KMS-11 (cell line): Measurements from ENCODE around the gene RAB40C.

Source experiments
- H2AFZ ChIP-seq: fragments of 200-600 bp; sonication (generic); 2 replicates; pipeline ENCODE4 v1.6.1; 2016; ENCODE audit warnings: antibody characterized with exemption, mixed run types, low read depth
- H3K27ac ChIP-seq: fragments of 200-600 bp; sonication (generic); 2 replicates; pipeline ENCODE4 v1.6.1; 2016; ENCODE audit warnings: mild to moderate bottlenecking, mixed run types
- H3K27me3 ChIP-seq: fragments of 200-600 bp; sonication (generic); 2 replicates; pipeline ENCODE4 v1.6.1; 2017; ENCODE audit warnings: mild to moderate bottlenecking, low read depth, mixed run types, moderate library complexity; ENCODE audit not compliant: insufficient read depth
- H3K36me3 ChIP-seq: fragments of 200-600 bp; sonication (generic); 2 replicates; pipeline ENCODE4 v1.6.1; 2017; ENCODE audit warnings: mild to moderate bottlenecking, mixed run types; ENCODE audit not compliant: insufficient read depth
- H3K4me1 ChIP-seq: fragments of 200-600 bp; sonication (generic); 2 replicates; pipeline ENCODE4 v1.6.1; 2016; ENCODE audit warnings: mild to moderate bottlenecking, low read depth, mixed run types; ENCODE audit not compliant: poor library complexity, severe bottlenecking
- H3K4me2 ChIP-seq: fragments of 200-600 bp; sonication (generic); 2 replicates; pipeline ENCODE4 v1.7.0; 2016; ENCODE audit warnings: mild to moderate bottlenecking, mixed run types
- H3K4me3 ChIP-seq: fragments of 200-600 bp; sonication (generic); IDR thresholded peaks from 2 replicates; pipeline ENCODE4 v1.6.1; 2017; ENCODE audit warnings: low read depth, low read length, mixed read lengths; ENCODE audit not compliant: insufficient read depth
- H3K79me2 ChIP-seq: fragments of 200-600 bp; sonication (generic); 2 replicates; pipeline ENCODE4 v1.6.1; 2016; ENCODE audit warnings: low read depth, mixed run types; ENCODE audit not compliant: insufficient read depth
- H3K9ac ChIP-seq: fragments of 200-600 bp; sonication (generic); 2 replicates; pipeline ENCODE4 v1.6.1; 2016; ENCODE audit warnings: mild to moderate bottlenecking, mixed run types
- H4K20me1 ChIP-seq: fragments of 200-600 bp; sonication (generic); 2 replicates; pipeline ENCODE4 v1.6.1; 2016; ENCODE audit warnings: mild to moderate bottlenecking, mixed run types; ENCODE audit not compliant: insufficient read depth
- TF ChIP-seq, protein P1 (sequence below): fragments of 200-600 bp; sonication (generic); conservative IDR thresholded peaks from 2 replicates; pipeline ENCODE4 v1.6.1; 2017; ENCODE audit warnings: low read depth, mild to moderate bottlenecking, antibody characterized with exemption, low read length, moderate library complexity, mixed read lengths

Gene RAB40C

DNA sequence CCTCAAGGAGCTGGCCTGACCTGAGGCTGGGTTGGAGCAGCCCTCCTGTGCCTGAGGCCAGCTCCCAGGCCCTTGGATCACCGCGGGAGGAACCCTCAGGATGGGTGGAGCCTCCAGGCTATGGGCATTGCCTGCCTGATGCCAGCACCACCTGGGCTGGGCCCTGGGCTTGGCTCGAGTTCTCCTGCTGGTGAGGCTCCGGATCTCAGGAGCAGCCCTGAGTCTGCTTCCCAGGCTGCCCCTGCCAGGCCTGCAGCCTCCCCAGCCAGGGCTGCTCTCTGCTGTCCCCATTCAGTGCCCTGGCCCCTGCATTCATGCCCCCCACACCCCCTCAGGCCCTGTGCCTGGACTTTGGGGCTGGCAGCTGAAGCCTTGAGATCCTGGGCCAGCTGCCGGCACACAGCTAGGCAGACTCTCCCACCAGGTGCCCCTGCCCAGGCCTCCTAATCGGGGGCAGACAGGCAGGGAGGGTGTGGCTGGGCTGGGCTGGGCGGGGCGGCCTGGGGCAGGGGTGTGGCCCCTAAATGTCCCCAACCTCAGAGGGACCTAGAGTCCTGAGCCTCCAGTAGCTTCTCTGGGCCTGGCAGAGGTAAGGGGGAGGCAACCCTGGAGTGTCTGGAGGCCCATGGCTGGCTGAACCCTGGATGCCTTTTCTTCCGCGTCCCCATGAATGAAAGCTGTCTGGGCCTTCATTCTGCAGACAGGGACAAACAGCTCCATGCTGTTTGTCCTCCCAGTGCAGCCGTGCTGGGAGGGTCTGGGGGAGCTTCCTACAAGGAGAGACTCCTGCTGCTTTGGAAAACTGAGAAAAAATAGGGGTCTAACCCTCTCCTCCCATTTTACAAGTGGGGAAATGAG lies 21.2 kb upstream of the RAB40C start:
- Histone ChIP-seq H2AFZ (peak overlapping the region; percentile 56; the same call in 1 of the 2 replicates), H3K27me3 (no peaks in the 10 kb centered on the region), H3K79me2 (peaks cover 9% of the 10 kb centered on the region; the same call in 1 of the 2 replicates), H4K20me1 (no peaks in the 10 kb centered on the region), H3K4me1 (peaks cover 30% of the 10 kb centered on the region), H3K4me2 (peak overlapping the region; percentile 62), H3K4me3 (no peak overlapping the region), H3K9ac (peak overlapping the region; percentile 55; the same call in 1 of the 2 replicates), H3K27ac (no peak overlapping the region), H3K36me3 (no peaks in the 10 kb centered on the region)
- TF ChIP-seq, protein P1, sequence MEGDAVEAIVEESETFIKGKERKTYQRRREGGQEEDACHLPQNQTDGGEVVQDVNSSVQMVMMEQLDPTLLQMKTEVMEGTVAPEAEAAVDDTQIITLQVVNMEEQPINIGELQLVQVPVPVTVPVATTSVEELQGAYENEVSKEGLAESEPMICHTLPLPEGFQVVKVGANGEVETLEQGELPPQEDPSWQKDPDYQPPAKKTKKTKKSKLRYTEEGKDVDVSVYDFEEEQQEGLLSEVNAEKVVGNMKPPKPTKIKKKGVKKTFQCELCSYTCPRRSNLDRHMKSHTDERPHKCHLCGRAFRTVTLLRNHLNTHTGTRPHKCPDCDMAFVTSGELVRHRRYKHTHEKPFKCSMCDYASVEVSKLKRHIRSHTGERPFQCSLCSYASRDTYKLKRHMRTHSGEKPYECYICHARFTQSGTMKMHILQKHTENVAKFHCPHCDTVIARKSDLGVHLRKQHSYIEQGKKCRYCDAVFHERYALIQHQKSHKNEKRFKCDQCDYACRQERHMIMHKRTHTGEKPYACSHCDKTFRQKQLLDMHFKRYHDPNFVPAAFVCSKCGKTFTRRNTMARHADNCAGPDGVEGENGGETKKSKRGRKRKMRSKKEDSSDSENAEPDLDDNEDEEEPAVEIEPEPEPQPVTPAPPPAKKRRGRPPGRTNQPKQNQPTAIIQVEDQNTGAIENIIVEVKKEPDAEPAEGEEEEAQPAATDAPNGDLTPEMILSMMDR = no peak

DNA sequence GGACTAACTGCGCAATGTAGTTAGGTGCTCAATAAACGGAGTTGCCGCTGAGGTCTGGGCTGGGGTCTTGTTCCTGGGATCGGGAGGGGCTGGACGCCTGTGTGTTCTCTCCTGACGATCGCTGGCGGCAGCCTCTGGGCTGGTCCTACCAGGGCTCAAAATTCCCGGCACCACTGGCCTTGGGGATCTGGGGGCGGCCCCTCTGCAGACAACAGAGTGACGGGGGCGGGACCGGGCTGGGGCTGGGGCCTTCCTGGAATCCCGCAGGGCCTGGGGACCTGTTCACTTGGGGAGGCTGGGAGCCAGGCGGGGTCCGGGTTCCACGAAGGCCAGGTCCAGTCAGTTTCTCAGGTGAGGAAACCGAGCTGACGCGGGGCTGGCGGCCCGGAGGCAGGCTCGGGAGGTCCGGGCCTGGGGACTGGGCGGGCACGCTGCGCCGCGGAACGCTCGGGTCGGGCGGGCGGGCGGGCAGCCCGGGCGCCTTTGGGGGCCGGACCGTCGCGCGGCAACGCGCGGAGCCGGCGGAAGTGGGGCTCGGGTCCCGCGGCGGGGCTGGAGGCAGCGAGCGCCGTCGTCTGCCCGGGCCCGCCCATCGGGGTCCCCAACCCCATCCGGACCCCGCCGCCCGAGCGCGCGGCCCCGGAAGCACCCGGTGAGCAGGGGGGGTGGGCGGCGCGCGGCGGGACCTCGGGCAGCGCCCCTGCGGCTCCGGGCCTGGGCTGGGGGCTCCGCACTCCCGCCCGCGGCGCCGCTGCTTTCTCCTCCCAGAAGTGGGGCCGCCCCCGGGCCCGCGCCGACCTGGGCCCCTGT lies 20.2 kb upstream of the RAB40C start, which contains the start of gene PIGQ:
TSS of gene PIGQ (plus strand) at position 524 of the 810 bp plus-strand sequence. CDS start 4,107 bp downstream, outside the sequence.
- Histone ChIP-seq H3K36me3 (no peaks in the 10 kb centered on the region), H3K79me2 (peaks cover 9% of the 10 kb centered on the region; the same call in 1 of the 2 replicates), H4K20me1 (no peaks in the 10 kb centered on the region), H2AFZ (peak within 1 kb of the TSS; percentile 56), H3K9ac (peak within 1 kb of the TSS; percentile 75), H3K4me3 (no peak within 1 kb of the TSS), H3K27ac (peak within 1 kb of the TSS; percentile 34; the same call in 1 of the 2 replicates), H3K27me3 (no peaks in the 10 kb centered on the region), H3K4me1 (peaks cover 30% of the 10 kb centered on the region), H3K4me2 (peak within 1 kb of the TSS; percentile 67)
- TF ChIP-seq, protein P1 = no peak

DNA sequence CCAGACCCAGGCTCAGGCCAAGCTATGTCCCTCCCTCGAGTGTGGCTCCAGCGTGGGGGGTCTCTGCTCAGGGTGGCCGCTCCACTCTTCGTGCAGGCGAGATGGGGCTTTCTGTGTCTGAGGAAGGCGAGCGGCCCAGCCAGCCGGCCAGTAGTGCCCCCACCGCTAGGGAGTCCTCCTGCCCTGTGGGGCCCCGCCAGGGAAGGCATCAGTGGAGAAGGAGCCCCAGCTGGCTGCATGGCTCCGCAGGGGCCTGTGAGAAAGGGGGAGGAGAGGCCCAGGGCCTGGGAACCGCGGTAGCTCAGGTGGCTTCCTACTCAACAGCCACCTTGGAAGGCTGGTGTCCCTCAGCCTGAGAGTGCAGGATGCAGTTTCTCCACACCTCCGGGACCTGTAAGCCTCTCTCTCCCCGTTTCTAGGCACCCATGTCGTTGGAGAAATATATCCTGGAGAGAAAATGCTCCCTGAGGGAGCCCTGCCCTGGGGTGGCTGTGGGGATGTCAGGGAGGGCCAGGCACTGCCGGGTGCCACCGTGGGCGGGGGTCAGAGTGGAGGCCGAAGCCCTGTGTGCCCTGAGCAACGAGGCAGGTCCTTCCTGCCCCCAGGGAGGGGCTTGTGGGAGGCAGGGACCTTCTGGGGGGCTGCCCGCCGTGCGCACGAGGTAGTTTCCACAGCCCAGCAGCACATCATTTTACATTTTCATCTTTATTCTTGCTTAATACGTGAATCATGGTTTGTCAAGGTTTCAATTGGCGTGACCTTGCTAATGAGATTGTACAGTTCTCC lies 16.8 kb upstream of the RAB40C start:
- no peak overlapping the region for H3K4me2 ChIP-seq
- H3K36me3 ChIP-seq = no peaks in the 10 kb centered on the region
- TF ChIP-seq, protein P1 = no peak
- H3K27me3 ChIP-seq = no peaks in the 10 kb centered on the region
- no peak overlapping the region for H3K4me3 ChIP-seq
- peaks cover 9% of the 10 kb centered on the region; the same call in 1 of the 2 replicates for H3K79me2 ChIP-seq
- H2AFZ ChIP-seq = no peak overlapping the region
- no peaks in the 10 kb centered on the region for H4K20me1 ChIP-seq
- H3K9ac ChIP-seq = no peak overlapping the region
- H3K27ac ChIP-seq = no peak overlapping the region
- peaks cover 14% of the 10 kb centered on the region for H3K4me1 ChIP-seq
